HepG2 (cell line): Measurements from ENCODE around the gene PYGB. TPM values are rescaled to one million over a fixed set of nuclear protein-coding genes. Genes with fewer than 3 reads are reported as not detected.
A peak's percentile ranks its signal among the peaks of the same experiment; 100 is the strongest.

Experiments used
- CHCHD3 ChIP-seq: sonication (generic); formaldehyde crosslinking; IDR thresholded peaks from 2 replicates; pipeline ENCODE4 v1.8.0; 2022; ENCODE audit warnings: mild to moderate bottlenecking, missing genetic modification reagents, moderate library complexity
- HOXA7 ChIP-seq: sonication (generic); formaldehyde crosslinking; IDR thresholded peaks from 2 replicates; pipeline ENCODE4 v1.8.1; 2022; ENCODE audit warnings: mild to moderate bottlenecking, missing genetic modification reagents, moderate library complexity
- KDM4B ChIP-seq: sonication (generic); formaldehyde crosslinking; IDR thresholded peaks from 2 replicates; pipeline ENCODE4 v1.4.0; 2020; ENCODE audit warnings: missing genetic modification reagents
- KMT2B ChIP-seq: IDR thresholded peaks from 2 replicates; pipeline ENCODE4 v1.6.1; 2016; ENCODE audit warnings: missing genetic modification reagents, missing compliant biosample characterization
- MAF1 ChIP-seq: sonication (generic); formaldehyde crosslinking; IDR thresholded peaks from 2 replicates; pipeline ENCODE4 v1.5.0; 2020; ENCODE audit warnings: missing genetic modification reagents, borderline replicate concordance
- MBD4 ChIP-seq: IDR thresholded peaks from 2 replicates; pipeline ENCODE4 v1.6.1; 2012; ENCODE audit warnings: low read length, inconsistent platforms, borderline replicate concordance
- MBNL3 ChIP-seq: fragments of 250-450 bp; sonication (Bioruptor Pico); conservative IDR thresholded peaks from 2 replicates; pipeline ENCODE4 v1.8.0; 2022; ENCODE audit warnings: mild to moderate bottlenecking, inconsistent platforms
- POGZ ChIP-seq: sonication (generic); formaldehyde crosslinking; IDR thresholded peaks from 2 replicates; pipeline ENCODE4 v1.4.0; 2020; ENCODE audit warnings: mild to moderate bottlenecking, missing genetic modification reagents
- POLR2G ChIP-seq: fragments of 200-400 bp; formaldehyde crosslinking; IDR thresholded peaks from 2 replicates; pipeline ENCODE4 v1.6.1; 2018; ENCODE audit warnings: mild to moderate bottlenecking, low read depth, low read length, moderate library complexity
- RCOR2 ChIP-seq: IDR thresholded peaks from 2 replicates; pipeline ENCODE4 v1.6.1; 2016; ENCODE audit warnings: missing biosample characterization, missing genetic modification reagents
- ZFP1 ChIP-seq: IDR thresholded peaks from 2 replicates; pipeline ENCODE4 v1.6.1; 2016
- ZNF570 ChIP-seq: sonication (generic); formaldehyde crosslinking; IDR thresholded peaks from 2 replicates; pipeline ENCODE4 v1.4.0; 2020; ENCODE audit warnings: mild to moderate bottlenecking, missing genetic modification reagents, borderline replicate concordance
- ZNF672 ChIP-seq: sonication (generic); formaldehyde crosslinking; IDR thresholded peaks from 2 replicates; pipeline ENCODE4 v1.8.1; 2022; ENCODE audit warnings: missing genetic modification reagents
- ZNF792 ChIP-seq: IDR thresholded peaks from 2 replicates; pipeline ENCODE4 v1.6.1; 2016
- ZSCAN21 ChIP-seq: sonication (generic); formaldehyde crosslinking; IDR thresholded peaks from 2 replicates; pipeline ENCODE4 v1.8.0; 2022; ENCODE audit warnings: mild to moderate bottlenecking, missing genetic modification reagents, moderate library complexity, borderline replicate concordance
- polyA plus RNA-seq, 8 experiments: library from polyadenylated mRNA; depleted of rRNA in 3 of 8; stranded (reverse) in 7 of 8; unstranded in 1 of 8; fragments of >200 nt; fragmentation: Illumina TruSeq in 4 of 8; extraction: Trizol in 4 of 8; gene quantifications; 2 replicates each; pipeline versions ENCODE4 v1.2.1 to v1.2.3, GENCODE V29; 2011 to 2016; ENCODE audit warnings: low read depth in 4 of 8, missing spikeins in 1 of 8, mixed read lengths in 1 of 8; ENCODE audit not compliant: insufficient read depth in 1 of 8
- total RNA-seq, 5 experiments: library from RNA; depleted of rRNA; stranded (reverse); fragments of >200 nt; fragmentation: Illumina TruSeq; extraction: Trizol; gene quantifications; 2 replicates each; pipeline ENCODE4 v1.2.3, GENCODE V29; 2016; ENCODE audit warnings: low read depth in 1 of 5
- TF ChIP-seq, protein P1 (sequence below): fragments of 450-650 bp; IDR thresholded peaks from 2 replicates; pipeline ENCODE4 v1.6.1; 2017; ENCODE audit warnings: mild to moderate bottlenecking
- TF ChIP-seq, protein P2 (sequence below), 2 experiments: fragments of 450-650 bp in 1 of 2; sonication (generic) in 1 of 2; formaldehyde crosslinking in 1 of 2; IDR thresholded peaks; 2 replicates each; pipeline versions ENCODE4 v1.6.1 to v1.8.0; 2016 to 2022; ENCODE audit warnings: antibody characterized with exemption in 1 of 2, mild to moderate bottlenecking in 1 of 2, missing genetic modification reagents in 1 of 2
- TF ChIP-seq, protein P3 (sequence below): sonication (generic); formaldehyde crosslinking; IDR thresholded peaks from 2 replicates; pipeline ENCODE4 v1.4.0; 2020; ENCODE audit warnings: low read depth, mild to moderate bottlenecking, missing genetic modification reagents

Gene PYGB
- total and polyA plus RNA-seq, 2 of the 13 experiments (the other 11 are each of a cell fraction or from before 2014, with no cell fraction given): 24.2 to 86.3 TPM

DNA sequence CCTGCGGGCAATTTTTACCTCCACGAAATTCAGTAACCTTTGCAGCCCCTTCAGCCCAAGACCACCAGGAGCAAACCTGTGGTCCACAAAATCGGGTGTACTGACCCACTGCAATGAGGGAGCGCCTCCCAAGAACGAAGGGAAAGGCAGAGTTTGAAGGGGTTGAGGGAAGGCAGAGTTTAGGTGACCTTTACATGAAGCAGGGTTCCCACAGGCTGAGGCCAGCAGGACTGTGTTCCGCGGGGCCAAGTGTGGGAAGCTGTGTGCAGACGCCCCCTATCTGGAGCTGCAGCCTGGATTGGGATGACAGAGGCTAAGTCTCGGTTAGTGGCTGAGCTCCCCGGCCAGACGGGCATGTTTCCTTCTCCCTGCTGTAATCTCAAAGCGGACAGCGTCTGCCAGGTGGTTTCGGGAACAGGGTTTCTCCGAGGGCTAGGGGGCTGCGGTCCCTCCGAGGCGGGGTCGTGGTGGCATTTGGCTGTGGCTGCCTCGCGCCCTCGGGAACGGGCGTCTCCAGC lies 826 bp upstream of the PYGB start (continued):
- no peak for TF ChIP-seq MBNL3 (CRISPR knock-in tag)
- TF ChIP-seq KMT2B (CRISPR knock-in tag): no peak; the same call in 1 of the 2 replicates
- TF ChIP-seq ZNF672 (CRISPR knock-in tag): no peak
- TF ChIP-seq HOXA7 (CRISPR knock-in tag): no peak
- TF ChIP-seq ZSCAN21 (CRISPR knock-in tag): peak; percentile 88; the same call in 1 of the 2 replicates
- TF ChIP-seq, protein P1, sequence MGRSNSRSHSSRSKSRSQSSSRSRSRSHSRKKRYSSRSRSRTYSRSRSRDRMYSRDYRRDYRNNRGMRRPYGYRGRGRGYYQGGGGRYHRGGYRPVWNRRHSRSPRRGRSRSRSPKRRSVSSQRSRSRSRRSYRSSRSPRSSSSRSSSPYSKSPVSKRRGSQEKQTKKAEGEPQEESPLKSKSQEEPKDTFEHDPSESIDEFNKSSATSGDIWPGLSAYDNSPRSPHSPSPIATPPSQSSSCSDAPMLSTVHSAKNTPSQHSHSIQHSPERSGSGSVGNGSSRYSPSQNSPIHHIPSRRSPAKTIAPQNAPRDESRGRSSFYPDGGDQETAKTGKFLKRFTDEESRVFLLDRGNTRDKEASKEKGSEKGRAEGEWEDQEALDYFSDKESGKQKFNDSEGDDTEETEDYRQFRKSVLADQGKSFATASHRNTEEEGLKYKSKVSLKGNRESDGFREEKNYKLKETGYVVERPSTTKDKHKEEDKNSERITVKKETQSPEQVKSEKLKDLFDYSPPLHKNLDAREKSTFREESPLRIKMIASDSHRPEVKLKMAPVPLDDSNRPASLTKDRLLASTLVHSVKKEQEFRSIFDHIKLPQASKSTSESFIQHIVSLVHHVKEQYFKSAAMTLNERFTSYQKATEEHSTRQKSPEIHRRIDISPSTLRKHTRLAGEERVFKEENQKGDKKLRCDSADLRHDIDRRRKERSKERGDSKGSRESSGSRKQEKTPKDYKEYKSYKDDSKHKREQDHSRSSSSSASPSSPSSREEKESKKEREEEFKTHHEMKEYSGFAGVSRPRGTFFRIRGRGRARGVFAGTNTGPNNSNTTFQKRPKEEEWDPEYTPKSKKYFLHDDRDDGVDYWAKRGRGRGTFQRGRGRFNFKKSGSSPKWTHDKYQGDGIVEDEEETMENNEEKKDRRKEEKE: no peak
- TF ChIP-seq KDM4B (CRISPR knock-in tag): peak; percentile 86
- TF ChIP-seq ZNF570 (CRISPR knock-in tag): no peak
- peak; percentile 56; the same call in 1 of the 2 replicates for TF ChIP-seq POGZ (CRISPR knock-in tag)
- TF ChIP-seq, protein P2, sequence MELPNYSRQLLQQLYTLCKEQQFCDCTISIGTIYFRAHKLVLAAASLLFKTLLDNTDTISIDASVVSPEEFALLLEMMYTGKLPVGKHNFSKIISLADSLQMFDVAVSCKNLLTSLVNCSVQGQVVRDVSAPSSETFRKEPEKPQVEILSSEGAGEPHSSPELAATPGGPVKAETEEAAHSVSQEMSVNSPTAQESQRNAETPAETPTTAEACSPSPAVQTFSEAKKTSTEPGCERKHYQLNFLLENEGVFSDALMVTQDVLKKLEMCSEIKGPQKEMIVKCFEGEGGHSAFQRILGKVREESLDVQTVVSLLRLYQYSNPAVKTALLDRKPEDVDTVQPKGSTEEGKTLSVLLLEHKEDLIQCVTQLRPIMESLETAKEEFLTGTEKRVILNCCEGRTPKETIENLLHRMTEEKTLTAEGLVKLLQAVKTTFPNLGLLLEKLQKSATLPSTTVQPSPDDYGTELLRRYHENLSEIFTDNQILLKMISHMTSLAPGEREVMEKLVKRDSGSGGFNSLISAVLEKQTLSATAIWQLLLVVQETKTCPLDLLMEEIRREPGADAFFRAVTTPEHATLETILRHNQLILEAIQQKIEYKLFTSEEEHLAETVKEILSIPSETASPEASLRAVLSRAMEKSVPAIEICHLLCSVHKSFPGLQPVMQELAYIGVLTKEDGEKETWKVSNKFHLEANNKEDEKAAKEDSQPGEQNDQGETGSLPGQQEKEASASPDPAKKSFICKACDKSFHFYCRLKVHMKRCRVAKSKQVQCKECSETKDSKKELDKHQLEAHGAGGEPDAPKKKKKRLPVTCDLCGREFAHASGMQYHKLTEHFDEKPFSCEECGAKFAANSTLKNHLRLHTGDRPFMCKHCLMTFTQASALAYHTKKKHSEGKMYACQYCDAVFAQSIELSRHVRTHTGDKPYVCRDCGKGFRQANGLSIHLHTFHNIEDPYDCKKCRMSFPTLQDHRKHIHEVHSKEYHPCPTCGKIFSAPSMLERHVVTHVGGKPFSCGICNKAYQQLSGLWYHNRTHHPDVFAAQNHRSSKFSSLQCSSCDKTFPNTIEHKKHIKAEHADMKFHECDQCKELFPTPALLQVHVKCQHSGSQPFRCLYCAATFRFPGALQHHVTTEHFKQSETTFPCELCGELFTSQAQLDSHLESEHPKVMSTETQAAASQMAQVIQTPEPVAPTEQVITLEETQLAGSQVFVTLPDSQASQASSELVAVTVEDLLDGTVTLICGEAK (IDR thresholded peaks at IDR 0.05): no peak
- TF ChIP-seq, protein P2 (CRISPR knock-in tag; IDR thresholded peaks at IDR 0.05): no peak
- TF ChIP-seq MBD4: no peak
- TF ChIP-seq RCOR2 (CRISPR knock-in tag): peak; percentile 36; the same call in 1 of the 2 replicates
- TF ChIP-seq CHCHD3 (CRISPR knock-in tag): no peak
- TF ChIP-seq, protein P3, sequence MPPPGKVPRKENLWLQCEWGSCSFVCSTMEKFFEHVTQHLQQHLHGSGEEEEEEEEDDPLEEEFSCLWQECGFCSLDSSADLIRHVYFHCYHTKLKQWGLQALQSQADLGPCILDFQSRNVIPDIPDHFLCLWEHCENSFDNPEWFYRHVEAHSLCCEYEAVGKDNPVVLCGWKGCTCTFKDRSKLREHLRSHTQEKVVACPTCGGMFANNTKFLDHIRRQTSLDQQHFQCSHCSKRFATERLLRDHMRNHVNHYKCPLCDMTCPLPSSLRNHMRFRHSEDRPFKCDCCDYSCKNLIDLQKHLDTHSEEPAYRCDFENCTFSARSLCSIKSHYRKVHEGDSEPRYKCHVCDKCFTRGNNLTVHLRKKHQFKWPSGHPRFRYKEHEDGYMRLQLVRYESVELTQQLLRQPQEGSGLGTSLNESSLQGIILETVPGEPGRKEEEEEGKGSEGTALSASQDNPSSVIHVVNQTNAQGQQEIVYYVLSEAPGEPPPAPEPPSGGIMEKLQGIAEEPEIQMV (CRISPR knock-in tag): no peak
- no peak; the same call in 1 of the 2 replicates for TF ChIP-seq MAF1 (CRISPR knock-in tag)
- TF ChIP-seq POLR2G: no peak; the same call in 1 of the 2 replicates
- TF ChIP-seq ZNF792 (CRISPR knock-in tag): no peak
- 0 out of 2 replicates have a peak, but pooled peaks have one; percentile 43 for TF ChIP-seq ZFP1 (CRISPR knock-in tag)
